Urothelium cell line (cell line): ENCODE data around the gene UBA6.
"Not testable (repeated sequence)": the region's sequence is repeated elsewhere in the genome, so short reads cannot be mapped to it uniquely, and the experiment has no call there.

Source experiments
- DNase-seq: peaks from one replicate; pipeline ENCODE4 v3.0.0; 2011; ENCODE audit warnings: low spot score, mixed read lengths
- FAIRE-seq: peaks from 2 replicates; lab custom pipeline; 2011; peaks lifted over from hg19 to GRCh38; lab: Jason Lieb, UNC

UBA6 gene

DNA sequence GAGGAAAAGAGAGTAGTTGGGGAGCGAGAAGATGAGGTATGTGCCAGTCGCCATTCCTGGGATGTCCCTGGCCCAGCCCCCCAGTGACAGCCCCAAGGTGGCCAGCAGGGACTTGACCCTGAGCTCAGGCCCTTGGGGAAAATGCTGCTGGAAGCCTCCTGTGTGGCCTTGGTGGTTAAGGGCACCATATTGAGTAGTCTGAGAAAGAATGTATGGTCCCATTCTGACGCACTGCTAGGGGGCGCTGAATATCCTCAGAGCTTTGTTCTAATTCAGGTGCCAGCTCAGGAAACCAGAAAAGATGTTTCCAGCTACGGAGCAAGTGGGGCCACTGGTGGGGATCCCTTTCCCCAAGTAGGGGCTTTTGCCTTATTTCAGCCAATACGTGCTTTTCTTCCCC is 14.0 kb upstream of the UBA6 start:
- DNase-seq (no peak), FAIRE-seq (no peak)

DNA sequence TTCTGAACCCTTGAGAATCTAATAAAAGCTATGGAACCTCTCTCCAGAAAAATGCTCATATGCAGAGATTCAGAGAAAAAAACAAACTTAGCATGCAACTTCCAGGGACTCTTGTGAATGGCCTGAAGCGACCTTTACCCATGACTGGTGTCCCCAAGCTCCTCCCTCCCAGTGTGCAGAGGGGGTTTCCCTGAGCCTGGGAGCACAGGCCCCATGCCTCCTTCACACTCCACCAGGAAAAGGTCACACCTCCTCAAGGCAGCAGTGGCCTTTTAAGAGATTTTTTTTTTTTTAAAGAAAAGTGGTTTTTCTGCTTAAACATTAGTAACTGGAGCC is 13.3 kb upstream of the UBA6 start:
- DNase-seq: no peak
- FAIRE-seq: no peak

DNA sequence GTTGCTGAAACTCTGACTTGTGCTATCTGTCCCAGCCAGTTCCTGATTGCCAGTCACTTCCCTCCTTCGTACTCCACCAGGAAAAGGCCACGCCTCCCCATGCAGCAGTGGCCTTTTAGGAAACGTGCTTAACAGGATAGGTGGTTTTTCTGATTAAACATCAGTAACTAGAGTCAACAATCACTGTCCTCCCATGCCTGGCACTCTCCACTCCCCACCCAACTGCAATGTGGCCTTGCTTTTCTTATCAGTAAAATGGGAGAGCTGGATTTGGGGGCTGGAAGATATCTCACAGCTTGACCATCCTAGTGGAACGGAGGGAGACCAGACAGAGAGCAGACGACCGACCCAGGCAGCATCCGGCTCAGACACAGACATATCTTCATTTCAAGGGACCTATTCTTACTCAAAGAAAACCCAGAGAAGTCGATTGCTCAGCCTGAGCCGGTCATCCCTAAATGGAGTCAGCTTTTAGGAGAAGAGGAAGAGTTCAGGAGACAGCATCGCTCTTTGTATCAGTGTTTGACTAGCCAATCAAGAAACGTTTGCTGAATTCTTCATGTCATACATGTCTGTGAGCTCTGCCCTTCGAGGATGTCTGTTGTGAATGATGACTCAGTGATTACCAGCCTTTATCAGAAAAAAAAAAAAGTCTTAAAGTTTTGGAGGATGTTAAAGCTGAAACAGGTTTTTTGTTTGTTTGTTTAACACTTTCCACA is 12.7 kb upstream of the UBA6 start:
- DNase-seq (peak; percentile 41), FAIRE-seq (peak; percentile 40)

DNA sequence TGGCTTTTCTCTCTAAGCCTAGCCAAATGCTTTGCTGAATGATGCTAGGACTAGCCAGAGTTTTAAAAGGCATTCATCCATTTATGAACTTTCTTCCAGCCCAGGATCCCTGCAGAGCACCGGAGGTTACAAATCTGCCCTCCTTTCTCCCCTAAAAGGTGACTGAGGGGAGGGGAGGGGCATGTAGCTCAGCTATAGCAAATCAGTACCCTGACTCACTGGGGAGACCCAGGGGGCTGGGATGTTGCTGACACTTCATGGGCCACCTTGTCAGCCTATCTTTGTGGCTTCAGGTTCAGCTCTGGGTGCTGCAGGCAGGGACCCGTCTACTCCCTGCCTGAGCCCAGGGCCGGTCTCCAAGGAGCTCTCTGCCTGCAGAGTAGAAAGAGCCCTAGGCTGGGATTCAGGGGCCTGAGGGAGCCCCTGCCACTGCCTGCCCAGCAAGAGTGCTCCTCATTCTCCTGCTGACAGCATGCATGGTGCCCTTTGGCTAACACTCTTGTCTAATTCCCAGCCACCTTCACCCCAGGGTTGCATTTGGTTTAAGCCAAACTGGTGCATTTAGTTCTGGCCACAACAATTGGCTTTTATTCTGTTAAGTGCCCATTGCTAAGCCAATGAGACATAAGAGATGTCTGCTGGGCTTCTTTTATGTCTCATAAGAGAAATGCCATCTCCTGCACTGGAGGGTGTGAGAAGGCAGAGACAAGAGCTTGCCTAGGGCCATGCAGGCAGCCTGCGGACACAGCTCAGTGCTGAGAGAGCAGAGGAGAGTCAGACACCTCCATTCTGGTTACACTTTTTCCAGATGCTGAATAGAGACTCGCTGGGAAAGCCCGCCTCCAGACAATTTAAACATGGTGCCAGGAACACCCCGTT is 11.9 kb upstream of the UBA6 start:
- FAIRE-seq: no peak

DNA sequence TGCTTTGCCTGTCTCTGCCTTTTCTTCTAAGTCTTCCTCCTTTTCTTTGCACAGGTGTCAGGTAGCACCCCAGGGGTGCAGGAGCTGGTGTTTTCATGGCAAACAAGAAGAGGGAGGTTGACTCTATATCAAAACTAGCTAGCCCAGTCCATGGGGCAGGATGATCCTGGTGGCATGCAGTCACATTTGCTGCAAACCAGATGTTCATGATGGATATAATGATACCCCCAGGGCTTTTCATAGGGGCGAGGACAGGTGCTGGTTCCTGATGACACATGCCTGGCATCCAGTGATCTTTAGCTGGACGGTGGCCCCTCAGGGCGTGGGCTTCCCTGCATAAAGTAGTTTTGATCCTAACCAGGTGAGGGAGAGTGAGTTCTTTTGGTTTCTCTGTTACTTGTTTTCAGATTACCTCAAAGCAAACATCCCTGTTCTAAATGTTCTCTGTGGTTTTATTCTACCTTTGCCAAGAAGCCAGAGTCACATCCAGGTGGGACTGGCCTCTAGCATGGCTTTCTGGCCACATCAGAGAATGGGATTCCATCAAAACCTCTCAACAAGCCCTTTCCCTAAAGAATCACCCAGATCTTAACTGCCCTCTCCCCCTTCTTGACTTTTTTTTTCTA is 11.2 kb upstream of the UBA6 start:
- DNase-seq: no peak
- FAIRE-seq: no peak

More for the DNA sequence above, 11.9 kb upstream of the UBA6 start:
- DNase-seq: no peak

DNA sequence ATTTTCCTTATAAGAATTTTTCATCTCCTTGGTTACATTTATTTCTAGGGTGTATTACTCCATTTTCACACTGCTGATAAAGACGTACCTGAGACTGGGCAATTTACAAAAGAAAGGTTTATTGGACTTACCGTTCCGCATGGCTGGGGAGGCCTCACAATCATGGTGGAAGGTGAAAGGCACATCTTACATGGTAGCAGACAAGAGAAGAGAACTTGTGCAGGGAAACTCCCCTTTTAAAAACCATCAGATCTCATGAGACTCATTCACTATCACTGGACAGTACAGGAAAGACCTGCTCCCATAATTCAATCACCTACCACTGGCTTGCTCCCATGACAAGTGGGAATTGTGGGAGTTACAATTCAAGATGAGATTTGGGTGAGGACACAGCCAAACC is 5.7 kb upstream of the UBA6 start:
- not testable (repeated sequence) for FAIRE-seq, DNase-seq

DNA sequence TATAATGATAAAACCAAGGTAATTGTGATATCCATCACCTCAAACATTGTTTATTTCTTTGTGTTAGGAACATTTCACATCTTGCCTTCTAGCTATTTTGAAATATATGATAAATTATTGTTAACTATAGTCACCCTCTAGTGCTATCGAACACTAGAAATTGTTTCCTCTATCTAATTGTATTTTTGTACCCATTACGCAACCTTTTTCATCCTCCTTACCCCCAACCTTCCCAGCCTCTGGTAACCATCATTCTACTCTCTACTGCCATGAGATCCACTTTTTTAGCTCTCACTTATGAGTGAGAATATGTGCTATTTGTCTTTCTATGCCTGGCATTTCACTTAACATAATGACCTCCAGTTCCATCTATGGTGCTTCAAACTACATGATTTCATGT is 3.9 kb upstream of the UBA6 start:
- FAIRE-seq (no peak), DNase-seq (no peak)

DNA sequence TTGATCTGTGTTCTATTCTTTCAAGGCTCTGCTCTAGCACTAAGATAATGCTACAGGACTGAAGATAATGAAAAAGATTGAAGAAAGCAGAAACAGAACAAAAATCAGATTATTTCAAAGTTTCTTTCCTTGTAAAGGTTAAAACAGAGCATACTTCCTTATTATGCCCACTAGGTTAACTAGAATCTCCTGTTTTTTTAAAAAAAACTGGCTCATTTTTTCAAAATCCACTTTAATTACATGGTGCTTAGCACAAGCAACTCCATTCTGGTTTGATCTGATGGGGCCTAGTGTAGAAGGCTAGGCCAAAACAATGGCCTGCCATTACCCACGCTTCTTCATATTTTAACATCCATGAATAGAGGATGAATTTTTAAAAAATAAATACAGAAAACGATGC is 1.2 kb upstream of the UBA6 start:
- DNase-seq (no peak), FAIRE-seq (no peak)

DNA sequence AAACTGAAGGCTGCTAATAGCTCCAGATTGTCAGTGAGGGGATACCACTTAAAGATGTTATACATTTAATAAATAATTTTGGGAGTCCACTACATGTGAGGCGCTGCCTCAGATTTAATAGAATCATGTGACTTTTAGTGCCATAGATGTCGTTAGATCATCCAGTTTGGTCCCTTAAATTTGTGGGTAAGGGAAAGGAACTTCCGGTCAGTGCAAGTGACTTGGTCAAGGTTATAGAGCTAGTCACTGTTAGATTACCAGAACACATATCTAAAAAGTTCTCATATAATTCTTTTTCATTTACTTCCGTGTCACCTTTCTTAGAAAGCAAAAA is 529 bp upstream of the UBA6 start:
- FAIRE-seq (no peak), DNase-seq (no peak)

DNA sequence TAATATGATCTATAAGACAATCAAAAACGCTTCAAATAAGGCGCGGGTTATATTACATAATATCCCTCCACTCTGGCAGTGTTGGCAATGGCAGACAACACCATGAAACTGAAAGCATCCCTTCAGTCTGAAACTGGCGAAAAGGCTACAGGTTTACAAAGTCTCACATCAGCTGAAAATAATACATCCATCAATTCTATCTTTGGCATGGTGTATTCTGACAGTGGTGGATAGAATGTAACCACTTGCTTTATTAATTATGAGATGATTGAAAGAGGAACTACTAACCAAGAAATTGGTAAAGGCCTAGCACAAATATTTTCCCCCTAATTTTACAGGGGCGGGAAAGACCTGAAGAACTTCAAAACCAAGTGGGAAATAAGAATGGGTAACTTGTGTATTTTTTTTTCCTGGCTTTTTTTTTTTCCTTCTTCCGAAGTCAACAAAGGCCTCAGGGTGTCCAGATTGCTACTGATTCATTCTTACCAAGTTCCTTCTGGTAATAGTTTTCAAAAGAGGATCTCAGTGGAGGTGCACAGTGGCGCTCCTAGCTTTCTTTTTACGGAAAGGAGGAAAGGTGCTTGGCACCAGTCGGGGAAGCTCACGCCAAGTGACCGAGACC is 728 bp downstream of the UBA6 start:
- DNase-seq (no peak), FAIRE-seq (no peak)

DNA sequence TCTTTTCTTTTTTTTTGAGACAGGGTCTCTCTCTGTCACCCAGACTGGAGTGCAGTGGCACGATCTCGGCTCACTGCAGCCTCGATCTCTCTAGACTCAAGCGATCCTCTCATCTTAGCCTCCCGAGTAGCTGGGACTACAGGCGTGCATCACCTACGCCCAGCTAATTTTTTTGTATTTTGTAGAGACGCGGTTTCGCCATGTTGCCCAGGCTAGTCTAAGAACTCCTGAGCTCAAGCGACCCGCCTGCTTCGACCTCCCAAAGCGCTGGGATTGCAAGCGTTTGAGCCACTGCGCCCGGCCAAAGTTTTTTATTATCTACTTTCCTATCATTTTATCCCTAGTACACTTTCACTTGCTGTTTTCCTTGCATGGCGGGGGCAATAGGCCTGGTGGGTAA is 1.4 kb downstream of the UBA6 start:
- no peak for FAIRE-seq

DNA sequence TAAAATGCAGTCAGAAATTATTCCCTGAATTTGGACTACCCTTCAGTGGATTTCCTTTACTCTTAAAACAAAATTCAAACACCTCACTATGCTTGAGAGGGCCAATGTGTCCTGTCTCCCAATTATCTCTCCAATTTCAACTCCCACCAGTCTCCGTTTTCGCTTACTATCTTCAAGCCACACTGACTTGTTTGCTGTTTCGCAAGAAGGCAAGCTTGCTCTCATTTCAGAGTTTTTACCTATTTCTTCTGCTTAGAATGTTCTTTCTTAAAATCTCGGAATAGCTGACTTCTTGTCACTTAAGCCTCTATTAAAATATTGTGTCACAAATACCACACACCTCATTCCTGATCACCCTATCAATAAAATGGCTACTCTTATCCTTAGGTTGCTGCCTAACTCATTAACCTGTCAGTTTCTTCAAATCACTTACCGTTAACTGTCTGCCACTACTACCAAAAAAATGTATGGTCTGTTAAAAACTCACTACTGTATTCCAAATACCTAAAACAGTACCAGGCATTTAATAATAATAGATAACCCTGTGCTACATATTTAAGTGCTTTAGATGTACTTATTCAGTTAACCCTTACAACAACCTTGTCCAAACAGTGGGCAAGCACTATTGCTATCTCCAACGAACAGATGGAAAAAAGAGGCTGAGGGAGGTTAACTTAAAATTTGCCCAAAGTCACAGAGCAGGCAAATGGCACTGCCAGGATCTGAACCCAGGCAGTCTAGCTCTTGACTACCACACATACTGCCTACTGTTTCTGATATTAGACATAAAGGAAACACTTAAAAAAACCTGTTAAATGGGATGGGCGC is 2.9 kb downstream of the UBA6 start:
- DNase-seq: no peak
- no peak for FAIRE-seq

More for the DNA sequence above, 1.4 kb downstream of the UBA6 start:
- no peak for DNase-seq

DNA sequence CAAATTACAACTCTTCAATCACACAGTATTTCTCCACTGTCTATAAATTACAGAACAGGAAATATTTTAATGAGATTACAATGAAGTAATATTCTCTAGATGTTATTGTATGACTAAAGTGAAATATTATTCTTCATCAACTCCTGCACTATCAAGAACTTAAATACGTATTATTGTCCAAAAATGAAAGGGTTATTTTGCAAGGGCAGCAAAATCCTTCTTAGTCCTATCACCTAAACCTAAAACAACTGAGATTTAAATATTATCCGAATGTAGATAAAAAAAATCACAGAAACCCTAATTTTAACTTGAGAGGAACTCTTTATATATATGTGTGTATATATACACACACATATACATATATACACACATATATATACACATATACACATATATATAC is 4.9 kb downstream of the UBA6 start:
- no peak for FAIRE-seq
- DNase-seq: no peak

DNA sequence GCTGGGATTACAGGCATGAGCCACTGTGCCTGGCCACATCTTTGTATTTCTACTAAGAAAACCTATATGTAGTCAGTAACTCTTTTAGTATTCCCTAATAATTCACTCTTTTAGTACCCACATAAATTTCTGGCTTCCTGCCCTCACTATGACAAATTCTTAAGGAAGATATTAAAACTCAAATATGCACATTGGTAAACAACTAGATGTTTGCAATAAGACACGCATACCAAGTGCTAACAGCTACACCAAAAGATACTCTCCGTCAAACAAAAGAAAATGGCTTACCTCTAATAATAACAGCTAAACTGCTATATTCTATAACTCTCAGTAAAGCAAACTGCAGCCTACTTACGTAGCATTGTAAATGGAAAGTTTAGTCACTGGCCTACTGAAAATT is 6.3 kb downstream of the UBA6 start:
- FAIRE-seq (no peak), DNase-seq (no peak)

DNA sequence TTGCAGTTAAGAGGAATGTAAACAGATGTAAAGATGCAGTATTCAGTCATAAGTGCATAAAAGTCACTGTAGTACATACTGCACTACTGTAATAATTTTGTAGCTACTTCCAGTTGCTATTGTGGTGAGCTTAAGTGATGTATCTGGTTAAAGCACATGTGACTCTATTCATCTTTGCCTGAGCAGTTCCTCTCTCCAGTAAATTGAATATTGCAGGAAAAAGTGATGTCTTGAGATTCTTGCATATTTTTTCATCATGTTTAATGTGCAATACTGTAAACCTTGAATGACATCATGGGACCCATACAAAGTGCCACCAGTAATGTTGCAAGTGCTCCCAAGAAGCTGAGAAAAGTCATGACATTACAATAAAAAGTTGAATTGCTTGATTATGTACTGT is 9.6 kb downstream of the UBA6 start:
- DNase-seq (no peak), FAIRE-seq (no peak)

DNA sequence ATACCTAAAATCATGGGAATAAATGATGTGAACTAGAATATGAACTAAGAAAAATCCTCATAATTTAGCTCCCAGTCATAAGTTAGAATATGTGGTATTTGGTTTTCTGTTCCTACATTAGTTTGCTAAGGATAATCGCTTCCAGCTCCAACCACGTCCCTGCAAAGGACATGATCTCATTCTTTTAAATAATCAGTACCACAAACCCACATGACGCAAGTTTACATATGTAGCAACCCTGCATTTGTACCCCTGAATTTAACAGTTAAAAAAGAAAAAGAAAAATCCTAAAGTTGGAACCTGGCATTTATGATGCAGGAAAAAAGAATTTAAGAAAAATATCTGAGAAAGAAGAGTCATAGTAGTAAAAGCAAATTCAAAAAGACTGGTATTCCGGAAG is 13.3 kb downstream of the UBA6 start:
- FAIRE-seq: no peak
- no peak for DNase-seq

DNA sequence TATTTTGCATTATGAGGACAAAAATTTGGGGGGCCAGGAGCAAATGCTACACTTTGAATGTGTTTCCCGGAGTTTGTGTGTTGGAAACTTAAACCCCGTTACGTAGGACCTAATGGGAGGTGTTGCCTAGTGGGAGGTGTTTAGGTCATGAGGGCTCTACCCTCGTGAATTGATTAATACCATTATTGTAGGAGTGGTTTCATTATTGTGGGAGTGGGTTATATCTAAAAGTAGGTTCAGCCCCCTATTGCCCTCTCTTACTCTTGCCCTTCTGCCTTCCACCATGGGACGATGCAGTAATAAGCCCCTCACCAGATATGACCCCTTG is 15.5 kb downstream of the UBA6 start:
- no peak for FAIRE-seq
- no peak for DNase-seq

DNA sequence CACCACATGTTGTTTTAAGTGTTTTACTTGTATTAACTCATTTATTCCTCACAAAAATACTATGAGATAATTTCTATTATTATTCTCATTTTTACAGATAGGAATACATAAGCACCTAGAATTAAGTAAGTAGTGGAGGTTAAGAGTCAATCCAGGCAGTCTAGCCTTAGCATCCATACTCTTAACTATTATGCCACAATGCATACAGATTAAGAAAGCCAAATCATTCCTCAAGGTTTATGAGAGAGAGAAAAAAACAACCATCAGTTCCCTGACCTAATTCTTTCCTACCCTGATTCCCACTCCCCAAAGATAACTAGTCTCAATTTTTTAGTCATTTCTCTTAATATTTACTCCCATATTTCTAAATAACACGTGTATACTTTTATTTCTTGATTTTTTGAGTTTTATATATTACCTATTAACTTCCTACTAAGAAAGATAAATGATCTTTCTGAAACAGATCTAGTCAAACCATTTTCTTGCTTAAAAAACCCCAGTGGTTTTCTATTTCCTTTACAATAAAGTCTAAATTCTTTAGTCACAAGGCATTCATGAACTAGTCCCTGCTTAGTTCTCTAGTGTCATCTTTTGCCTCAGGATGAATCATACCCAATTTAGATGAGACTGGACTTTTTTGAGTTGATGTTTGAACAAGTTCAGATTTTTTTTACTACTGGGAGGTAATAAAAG is 16.0 kb downstream of the UBA6 start:
- no peak for DNase-seq
- no peak for FAIRE-seq

DNA sequence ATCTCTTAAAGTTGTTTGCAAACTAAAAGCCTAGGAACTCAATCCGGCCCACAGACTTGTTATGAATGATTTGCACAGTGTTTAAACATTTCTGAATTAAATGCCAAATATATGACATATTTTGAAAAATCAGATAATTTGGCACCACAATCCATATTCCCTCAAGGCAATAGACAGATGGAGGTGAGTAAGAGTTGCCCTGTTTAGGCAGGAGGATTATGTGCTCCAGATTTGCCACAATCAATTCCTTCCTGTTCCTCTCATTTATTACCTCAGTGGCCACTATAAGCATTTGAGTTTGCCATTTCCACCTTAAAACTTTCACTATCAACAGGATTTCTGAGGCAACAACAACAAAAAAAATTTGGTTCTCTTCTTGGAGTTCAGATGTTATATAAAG is 18.7 kb downstream of the UBA6 start:
- no peak for DNase-seq
- FAIRE-seq: no peak

DNA sequence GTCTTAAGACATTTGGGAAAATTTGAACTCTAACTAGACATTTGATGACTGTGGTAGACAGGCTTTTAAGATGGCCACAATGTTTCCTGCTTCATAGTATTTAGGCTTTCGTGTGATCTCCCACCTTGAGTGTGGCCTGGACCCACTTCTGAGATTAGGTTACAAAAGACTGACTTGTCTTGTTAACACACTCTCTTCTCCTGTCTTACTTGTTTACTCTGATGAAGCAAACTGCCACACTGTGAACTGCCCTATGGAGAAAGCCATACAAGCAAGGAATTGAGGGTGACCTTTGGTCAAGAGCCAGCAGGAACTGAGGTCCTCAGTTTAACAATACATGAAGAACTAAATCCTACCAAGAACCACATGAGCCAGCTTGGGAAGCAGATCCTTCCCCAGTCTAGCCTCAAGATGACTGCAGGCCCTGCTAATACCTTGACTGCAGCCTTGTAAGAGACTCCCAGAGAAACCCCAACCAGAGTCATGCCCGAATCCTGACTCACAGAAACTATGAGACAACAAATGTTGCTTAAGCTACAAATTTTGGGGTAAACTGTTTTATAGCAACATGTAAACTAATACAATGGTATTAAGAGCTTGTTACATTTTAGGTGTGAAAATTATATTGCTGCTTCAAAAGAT is 20.3 kb downstream of the UBA6 start:
- FAIRE-seq (no peak), DNase-seq (no peak)
